Posterior vena cava (tissue), 2 donors: ENCODE results near the gene PTCH2. TPM values are rescaled to one million over a fixed set of nuclear protein-coding genes. Genes with fewer than 3 reads are reported as not detected.
A peak's percentile ranks its signal among the peaks of the same experiment; 100 is the strongest.
"Not testable (repeated sequence)": the region's sequence is repeated elsewhere in the genome, so short reads cannot be mapped to it uniquely, and the experiment has no call there.

Source experiments
- DNase-seq: peaks from one replicate; pipeline ENCODE4 v3.0.0-alpha.2; 2020; ENCODE audit warnings: low spot score
- intact Hi-C, 2 donors: fragments of 100-400 bp; cut with DNase I; formaldehyde crosslinking; loops; one replicate each; pipeline versions ENCODE4 v1.14.1 to v1.14.2; 2022 to 2023
- total RNA-seq, 2 donors: library from RNA; stranded (reverse); fragmentation: NEBNext Ultra II Directional; extraction: Animal tissue kit (Norgen Biotek cat#: 25700); gene quantifications; one replicate each; pipeline ENCODE4 v1.2.1, GENCODE V29; 2021
- donor health status: DM: yes; HTN: yes; CAD: no.
- donor health status: DM: yes; HTN: yes; CAD: no.

PTCH2 gene
- total RNA-seq, 2 donors from 2014 or later = 1.6 to 2.1 TPM

DNA sequence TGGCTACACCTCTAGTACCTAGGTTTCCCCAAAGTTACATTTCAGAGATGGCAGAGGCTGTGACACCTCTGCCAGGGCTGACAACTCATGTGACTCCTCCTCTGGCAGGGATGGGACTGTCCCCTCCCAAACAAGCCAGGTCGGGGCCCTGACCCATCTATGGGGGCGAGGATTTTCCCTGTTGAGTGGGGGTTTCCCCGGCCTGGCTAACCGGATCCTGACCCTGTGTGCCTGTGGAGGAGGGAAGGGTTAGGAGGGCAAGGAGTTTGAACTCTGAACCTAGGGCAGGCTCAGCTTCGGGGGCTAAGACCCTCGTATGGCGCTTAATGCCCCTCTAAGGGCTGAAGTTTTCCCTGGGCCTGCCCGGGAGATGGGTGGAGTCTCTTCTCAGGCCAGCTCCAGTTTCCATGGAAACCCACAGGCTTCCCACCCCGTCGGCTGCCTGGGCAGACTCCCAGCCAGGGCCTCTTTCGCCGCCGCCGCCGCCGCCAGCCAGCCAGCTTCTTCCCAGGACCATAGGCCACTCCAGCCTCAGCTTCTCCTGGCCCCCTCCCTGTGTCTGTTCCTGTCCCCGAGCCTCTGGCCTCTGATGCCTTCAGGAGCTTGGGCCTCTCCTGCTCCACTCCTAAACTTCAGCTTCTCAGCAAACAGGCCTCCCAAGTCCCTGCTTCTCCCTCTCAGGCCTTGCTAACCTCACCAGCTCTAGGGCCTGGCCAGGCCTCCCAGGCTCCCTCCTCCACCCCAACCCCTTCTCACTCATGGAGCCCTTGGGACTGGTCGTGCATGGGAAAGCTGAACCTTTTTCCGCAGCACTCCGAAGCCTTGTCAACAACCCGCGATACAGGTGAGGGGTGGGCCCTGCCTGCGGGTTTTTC, 34.8 kb downstream of the PTCH2 start, which contains the start of gene BTBD19:
BTBD19 (plus strand) TSS at position 461 of the 875 bp plus-strand sequence; CDS start at position 759, 298 bp downstream.
- DNase-seq = peak; percentile 95
- intact Hi-C loops = no loop called here

DNA sequence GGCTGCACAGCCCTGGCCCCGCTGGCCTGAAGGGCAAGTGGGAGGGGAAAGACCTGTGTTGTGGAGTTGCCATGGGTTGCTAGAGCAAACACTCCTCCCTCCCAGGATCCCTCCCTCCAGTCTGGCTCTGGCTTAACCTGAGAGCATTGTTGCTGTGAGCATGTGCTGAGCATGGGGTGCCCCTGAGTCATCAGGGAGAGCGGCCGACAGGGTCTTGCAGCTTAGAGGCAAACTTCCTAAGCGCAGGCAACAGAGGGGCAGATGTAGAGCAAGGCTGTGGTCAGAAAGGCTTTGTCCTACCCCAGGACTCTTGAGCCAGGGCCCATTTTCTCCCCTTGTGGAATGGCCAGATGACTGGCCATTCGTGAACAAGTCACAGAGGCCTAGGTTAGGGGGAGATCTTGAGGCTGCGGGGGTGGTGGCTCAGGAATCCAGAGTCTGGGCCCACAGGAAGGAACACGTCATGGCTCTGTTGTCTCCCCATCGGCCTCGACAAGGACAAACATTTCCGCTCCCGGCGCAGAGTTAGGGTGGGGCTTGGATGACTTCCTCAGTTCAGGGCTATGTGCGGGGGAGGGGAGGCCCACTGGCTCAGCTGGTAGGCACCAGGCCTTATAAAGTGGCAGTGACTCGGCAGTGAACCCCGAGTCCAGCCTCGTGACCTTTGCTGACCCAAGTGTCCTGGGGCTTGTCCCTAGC, 35.5 kb downstream of the PTCH2 start:
- DNase-seq = peak; percentile 99
- intact Hi-C loops = no loop called here

DNA sequence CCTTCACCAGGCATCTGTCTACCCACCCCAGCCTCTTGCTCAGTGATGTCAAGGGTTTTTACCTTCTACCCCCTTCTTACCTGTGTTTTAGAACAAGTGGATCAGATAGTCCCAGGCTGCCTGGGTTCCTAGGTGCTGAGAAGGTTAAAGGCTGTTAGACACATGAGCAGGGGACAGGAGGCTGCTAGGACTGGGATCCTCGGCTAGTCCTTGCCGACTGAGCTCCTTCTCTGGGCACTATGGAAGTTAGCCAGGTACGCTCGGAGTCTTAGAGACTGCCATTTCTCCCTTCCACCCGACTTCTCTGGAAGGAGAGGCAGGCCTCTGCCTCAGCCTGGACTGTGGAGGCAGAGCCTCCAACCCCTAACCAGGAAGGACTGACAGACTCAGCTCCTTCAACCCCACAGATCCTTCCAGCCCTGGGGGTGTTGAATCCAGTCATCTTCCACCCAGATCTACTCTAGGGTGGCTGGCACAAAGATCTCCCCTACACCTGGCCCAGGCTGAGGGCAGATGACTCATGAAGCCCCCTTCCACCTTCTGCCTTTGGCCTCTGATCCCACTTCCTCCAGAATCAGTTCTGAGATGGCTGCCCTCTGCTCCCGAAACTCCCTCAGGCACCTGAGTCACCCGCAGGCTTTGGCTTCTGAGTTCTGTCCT, 36.2 kb downstream of the PTCH2 start, which contains the start of gene DYNLT4:
DYNLT4 (minus strand) TSS at position 648 of the 660 bp plus-strand sequence. CDS start 683 bp downstream, outside the sequence.
- no peak for DNase-seq
- intact Hi-C loops = no loop called here

DNA sequence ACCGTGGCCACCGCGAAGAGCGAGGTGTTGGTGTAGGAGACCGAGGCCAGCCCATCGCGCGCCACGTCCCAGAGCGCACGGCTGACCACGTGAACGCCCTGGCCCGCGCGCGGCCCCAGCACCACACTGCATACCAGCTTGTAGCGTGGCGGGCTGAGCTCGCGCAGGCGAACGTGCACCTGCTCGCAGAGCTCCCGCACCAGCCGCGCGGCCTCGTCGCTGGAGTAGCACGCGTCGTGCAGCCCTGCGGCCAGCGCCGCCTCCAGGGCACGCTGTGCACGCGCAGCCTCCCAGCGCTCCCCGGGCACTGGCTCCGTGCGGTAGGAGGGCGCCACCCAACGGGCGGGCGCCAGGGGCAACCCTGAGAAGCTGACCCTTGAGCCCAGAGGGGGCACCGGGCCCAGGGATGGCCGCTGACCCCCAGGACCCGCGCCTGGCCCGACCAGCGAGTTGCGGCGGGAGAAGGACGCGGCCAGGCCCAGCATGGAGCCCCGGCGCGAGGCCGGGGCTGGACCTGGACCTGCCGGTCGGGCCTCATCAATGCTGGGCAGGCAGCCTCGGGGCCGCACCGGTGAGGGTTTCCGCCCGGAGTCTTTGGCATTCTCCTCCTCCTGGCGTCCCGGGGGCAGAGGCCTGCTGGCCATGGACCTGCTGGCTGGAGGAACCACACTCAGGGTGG, 36.9 kb downstream of the PTCH2 start:
- peak; percentile 84 for DNase-seq
- intact Hi-C loops = no loop called here

DNA sequence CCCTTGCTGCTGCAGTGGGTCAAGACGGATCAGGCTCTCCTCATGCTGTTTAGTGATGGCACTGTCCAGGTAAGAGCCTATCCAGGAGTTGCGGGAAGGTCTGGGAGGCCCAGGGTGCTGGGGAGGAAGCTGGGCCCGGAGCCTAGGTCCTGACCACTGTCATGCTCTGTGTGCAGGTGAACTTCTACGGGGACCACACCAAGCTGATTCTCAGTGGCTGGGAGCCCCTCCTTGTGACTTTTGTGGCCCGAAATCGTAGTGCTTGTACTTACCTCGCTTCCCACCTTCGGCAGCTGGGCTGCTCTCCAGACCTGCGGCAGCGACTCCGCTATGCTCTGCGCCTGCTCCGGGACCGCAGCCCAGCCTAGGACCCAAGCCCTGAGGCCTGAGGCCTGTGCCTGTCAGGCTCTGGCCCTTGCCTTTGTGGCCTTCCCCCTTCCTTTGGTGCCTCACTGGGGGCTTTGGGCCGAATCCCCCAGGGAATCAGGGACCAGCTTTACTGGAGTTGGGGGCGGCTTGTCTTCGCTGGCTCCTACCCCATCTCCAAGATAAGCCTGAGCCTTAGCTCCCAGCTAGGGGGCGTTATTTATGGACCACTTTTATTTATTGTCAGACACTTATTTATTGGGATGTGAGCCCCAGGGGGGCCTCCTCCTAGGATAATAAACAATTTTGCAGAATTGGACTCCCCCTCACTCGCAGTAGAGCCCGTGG, 37.6 kb downstream of the PTCH2 start:
- DNase-seq = peak; percentile 84

DNA sequence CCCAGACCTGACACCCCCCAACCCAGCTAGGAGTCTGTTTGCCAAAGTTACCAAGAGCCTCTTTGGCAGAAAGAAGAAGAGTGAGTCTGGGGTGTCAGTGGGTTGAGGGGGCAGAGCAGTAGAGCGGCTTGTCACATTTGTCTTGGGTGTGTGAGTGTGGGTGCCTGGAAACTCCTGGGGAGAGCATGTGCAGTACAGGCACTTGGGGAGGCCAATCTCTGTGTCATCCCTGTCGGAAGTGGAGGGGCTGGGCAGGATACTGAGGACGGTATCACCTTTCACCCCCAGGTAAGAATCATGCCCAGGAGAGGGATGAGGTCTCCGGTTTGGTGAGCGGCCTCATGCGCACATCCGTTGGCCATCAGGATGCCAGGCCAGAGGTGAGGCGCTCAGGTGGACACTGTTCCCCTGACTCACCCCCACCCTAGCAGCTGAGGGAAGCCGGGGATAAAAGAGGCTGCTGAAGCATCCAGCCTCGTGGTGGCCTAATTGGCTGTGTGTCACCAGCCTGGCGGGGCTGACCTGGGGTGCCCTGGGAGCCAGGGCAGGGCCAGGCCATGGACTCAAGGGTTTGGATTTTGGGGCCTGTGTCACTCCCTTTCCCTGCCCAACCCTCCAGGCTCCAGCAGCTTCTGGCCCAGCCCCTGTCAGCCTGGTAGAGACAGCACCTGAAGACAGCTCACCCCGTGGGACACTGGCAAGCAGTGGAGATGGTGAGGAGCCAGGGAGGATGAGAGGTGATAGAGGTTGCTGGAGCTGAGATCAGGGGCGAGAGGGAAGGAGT, 39.5 kb downstream of the PTCH2 start:
- DNase-seq = peak; percentile 78
- intact Hi-C loops = no loop called here

More for the DNA sequence above, 37.6 kb downstream of the PTCH2 start:
- intact Hi-C loops = no loop called here

DNA sequence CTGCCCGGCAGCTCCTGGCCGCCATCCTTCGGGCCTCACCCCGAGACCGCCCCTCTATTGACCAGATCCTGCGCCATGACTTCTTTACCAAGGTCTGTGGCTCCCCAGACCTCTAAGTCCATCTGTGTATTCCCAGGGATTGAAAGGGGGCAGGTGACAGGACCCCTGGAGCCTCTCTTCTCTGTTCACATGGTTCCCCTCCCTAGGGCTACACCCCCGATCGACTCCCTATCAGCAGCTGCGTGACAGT, 40.1 kb downstream of the PTCH2 start:
- DNase-seq = no peak
- intact Hi-C loops = no loop called here

DNA sequence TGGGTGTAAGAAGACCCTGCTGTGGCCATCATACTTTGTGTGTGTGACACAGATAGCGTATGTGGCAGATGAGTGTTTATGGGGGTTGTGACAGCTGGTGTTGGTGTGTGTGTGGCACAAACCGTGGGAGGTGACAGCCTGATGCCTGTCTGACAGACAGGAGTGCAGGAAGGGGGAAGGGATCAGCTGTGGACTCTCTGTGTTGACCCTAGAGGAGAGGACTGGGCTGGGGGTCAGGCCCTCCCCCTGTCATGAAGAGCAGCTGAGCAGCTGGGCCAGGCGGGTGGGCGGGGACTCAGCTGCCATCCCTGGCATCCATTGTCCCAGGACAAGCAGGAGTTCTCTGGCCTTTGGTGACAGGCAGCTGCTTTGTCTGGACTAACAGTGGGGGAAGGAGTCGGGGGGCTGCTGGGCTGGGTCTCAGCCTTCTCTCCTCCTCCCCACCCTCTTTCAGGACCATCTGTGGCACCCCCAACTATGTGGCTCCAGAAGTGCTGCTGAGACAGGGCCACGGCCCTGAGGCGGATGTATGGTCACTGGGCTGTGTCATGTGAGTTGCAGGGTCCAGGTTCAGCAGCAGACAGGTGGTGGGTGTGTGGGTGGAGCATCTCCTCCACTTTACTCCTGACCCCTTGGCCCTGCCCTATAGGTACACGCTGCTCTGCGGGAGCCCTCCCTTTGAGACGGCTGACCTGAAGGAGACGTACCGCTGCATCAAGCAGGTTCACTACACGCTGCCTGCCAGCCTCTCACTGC, 40.6 kb downstream of the PTCH2 start:
- peak; percentile 74 for DNase-seq
- intact Hi-C loops = no loop called here

DNA sequence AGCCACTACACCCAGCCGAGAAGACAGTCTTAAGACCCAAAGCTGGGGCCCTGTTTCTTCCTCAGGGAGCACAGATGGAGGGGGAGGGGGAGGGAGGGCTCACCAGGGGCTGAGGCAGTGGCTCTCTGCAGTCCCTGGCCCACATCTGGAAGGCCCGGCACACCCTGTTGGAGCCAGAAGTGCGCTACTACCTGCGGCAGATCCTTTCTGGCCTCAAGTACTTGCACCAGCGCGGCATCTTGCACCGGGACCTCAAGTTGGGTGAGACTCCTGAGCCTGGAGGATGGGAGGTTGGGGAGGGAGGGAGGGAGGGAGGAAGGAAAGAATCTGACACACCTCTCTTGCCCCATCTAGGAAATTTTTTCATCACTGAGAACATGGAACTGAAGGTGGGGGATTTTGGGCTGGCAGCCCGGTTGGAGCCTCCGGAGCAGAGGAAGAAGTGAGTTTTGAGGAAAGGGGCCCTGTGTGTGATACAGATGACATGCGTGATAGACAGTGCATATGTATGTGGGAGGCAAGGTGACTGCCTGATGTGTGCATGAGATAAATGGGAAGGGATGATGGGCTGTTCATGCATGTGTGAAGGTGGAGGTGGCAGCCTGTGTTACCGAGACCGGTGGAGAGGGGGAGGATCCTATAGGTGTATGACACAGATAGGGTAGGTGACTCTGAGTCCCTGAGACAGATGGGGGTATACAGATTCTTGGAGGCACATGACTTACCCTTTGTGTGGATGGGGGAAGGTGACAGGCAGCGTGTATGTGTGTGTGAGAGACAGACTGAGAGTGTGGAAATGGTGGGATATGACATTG, 41.4 kb downstream of the PTCH2 start:
- intact Hi-C loops = no loop called here
- DNase-seq = peak; percentile 80

DNA sequence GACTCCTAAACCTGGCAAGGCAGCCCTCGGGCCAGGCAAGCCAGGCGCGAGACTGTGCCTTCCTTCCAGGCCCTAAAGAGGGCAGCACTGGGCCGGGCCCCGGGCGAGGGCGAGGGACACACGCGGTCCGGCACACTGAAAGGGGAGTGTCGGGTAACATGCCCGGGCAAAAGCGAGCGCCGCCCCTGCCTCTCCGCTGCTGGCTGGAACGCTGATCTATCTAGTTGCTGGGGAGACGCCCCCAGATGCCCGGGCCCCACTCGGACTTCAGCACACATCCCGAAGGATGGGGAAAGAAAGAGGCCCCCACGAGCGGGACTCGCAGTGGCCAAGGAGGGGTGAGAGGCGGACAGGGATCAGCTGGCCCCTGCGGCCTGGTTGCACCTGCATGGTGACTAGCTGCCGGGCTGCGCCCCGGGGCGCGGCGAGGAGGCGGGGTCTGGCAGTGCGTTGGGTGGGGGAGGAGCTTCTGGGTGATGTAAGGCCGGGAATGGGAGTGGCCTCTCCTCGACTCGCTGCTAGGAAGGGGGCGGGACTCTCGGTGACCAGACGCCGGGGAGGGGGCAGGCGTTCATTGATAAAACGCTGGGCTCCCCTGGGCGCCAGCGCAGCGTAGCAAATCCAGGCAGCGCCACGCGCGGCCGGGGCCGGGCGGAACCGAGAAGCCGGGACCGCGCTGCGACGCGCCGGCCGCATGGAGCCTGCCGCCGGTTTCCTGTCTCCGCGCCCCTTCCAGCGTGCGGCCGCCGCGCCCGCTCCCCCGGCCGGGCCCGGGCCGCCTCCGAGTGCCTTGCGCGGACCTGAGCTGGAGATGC, 43.1 kb downstream of the PTCH2 start, which contains the start of gene PLK3:
PLK3 (plus strand) TSS at position 608 of the 815 bp plus-strand sequence; CDS start at position 695, 87 bp downstream.
- intact Hi-C loops = no loop called here

DNA sequence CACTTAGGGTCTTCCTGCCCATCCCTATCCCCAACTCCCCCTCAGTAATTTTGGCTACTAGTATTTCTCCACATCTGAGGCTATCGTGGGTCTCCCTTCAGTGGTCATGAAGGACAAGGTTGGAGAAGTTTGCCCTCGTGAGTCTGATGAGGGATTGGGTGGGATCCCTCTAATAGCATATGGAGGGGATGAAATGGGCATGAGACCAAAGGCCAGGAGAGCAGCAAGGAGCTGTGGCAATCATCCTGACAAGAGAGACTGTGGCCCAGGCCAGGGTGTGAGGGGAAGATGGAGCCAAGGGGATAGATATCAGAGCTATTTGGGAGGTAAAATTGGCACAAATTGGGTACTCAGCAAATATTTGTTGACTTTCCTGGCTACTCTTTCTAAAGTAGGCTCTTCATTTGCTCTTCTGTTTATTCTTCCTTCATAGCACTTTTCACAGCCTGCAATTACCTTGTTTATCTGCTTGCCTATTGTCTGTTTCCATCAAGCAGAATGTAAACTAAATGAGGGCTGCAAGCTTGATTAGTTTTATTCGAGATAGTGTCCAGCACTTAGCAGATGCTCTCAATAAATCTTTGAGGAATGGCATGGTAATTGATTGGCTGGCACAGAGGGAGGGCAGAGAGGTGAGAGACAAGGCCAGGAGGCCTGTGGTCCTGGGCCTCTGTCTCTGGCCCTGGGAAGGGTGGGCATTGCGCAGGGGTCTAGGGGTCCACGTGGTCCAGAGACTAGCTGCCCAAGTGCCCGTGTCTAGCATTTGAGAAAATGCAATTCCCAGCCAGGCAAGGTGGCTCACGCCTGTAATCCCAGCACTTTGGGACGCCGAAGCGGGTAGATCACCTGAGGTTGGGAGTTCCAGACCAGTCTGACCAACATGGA, 44.3 kb downstream of the PTCH2 start:
- intact Hi-C loops = no loop called here

More for the DNA sequence above, 43.1 kb downstream of the PTCH2 start, which contains the start of gene PLK3:
- DNase-seq = peak; percentile 99

DNA sequence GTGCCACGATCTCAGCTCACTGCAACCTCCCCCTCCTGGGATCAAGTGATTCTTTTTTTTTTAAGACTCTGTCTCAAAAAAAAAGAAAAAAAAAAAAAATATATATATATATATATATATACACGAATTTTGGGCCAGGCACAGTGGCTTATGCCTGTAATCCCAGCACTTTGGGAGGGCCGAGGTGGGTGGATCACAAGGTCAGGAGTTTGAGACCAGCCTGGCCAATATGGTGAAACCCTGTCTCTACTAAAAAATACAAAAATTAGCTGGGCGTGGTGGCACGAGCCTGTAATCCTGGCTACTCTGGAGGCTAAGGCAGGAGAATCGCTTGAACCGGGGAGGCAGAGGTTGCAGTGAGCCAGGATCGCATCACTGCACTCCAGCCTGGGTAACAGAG, 45.2 kb downstream of the PTCH2 start:
- DNase-seq = peak; percentile 29
- intact Hi-C loops = not testable (repeated sequence)

More for the DNA sequence above, 44.3 kb downstream of the PTCH2 start:
- peak; percentile 79 for DNase-seq

DNA sequence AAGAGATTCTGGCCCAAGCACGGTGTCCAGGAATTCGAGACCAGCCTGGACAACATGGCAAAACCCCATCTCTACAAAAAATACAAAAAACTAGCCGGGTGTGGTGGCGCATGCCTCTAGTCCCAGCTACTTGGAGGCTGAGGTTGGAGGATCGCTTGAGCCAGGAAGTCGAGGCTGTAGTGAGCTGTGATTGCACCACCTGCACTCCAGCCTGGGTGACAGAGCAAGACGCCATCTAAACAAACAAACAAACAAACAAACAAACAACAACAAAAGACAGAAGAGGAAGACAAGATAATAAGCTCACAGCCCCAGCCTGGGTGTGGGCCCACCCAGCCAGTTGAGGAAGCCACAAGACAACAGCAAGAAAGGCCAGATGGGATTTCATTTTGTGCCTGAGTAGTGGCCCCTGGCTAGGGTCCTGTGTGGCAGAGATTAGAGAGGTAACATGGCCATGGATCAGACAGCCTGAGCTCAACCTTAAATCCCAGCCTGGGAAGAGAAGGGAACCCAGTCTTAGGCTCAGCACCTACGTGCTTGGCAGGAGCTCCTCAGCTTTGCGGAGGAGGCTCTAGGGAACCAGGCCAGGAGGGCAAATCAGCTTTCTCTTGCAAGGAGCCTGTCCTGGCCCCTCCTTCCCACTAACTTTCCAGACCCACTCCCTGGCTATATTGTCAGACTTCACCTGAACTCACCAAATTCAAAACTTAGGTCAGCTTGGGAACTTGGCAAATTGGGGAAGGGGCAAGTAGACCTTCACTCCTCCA, 50.1 kb downstream of the PTCH2 start:
- DNase-seq = peak; percentile 46
- intact Hi-C loops = loop anchor here in 1 of 2 donors (5.0 kb wide), 1 partner anchor 49 kb away; the partner anchor contains the start of gene PTCH2
